Endothelial cell of hepatic sinusoid (primary cell): Measurements from ENCODE around the gene SETBP1.

Experiments used
- in situ Hi-C: cut with HindIII; loops from 2 replicates; pipeline ENCODE4 v1.10.0; 2017; ENCODE audit warnings: low sequenced_read_pairs

Gene SETBP1

DNA sequence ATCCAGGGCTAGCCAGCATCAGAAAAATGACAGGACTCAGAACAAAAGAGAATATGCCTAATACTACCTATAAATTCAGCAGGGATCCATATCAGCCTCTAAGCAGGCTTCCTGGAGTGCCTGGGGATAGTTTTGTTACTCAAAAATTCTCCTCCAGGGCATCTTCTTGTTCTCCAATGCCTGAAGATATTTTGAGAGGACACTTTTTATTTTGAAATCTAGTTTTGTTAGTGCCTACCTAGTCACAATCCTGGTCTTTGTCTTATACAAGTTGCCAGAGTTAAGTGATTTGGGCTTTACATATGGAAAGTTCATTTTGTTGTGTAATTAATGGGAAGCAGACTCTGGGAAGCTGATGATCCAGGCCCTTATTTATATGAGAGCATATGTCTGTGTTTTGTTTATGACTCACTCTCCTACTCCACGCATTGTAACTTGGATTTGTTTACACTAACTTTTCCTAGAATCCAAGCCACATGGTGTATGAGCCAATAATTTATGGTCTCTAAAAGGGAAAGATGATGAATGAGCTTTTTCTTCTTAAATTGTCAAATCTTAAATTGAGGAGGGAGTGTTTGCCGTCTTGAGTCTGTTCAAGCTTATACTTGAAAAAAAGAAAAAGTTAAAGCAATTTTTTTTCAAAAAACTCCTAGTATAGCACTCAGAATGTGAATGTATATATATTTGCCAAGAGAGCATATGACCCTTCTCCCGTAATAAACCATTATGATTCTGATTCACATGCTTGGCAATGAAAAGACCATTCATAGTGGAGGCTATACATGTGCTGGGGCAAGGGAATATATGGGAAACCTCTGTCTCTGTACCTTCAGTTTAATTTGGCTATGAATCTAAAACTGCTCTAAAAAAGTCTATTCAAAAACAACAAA lies 370.3 kb downstream of the SETBP1 start:
- in situ Hi-C loops: no loop called here

DNA sequence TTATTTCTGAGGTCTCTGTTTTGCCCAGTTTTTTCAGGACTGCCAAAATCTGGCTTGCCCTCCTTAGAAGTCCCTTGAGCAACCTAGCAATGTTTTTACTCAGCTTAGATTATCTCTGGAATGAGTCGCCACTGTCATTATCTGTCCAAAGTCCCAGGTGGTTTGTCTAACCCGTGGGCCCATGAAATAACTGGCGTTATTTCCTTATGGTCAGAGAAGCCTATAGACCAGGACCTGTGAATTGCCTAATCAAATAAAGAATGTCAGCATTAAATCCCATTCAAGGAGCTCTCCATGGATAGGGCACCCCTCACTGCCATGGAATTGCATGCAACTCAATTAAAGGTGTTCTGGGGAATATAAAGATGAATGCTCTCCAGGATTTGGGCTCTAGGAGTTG lies 373.9 kb downstream of the SETBP1 start:
- in situ Hi-C loops: no loop called here

DNA sequence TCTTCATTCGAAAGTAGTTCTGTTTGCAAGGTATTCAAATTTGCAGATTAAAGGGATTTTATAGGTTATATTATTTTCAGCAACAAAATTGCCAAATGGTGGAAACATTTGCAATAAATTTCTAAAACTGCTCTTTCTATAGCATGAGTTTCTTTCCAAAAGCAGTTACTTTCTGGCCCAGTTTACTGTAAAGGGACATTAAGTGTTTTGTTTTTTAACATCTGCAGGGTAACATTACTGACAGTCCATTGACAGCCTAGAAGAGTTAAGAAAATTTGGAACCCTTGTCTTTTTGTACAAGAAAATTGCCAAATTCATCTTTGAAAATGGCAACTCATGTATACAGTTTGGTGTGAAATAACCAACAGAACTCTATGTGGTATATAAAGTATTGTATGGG lies 375.1 kb downstream of the SETBP1 start:
- in situ Hi-C loops: no loop called here

DNA sequence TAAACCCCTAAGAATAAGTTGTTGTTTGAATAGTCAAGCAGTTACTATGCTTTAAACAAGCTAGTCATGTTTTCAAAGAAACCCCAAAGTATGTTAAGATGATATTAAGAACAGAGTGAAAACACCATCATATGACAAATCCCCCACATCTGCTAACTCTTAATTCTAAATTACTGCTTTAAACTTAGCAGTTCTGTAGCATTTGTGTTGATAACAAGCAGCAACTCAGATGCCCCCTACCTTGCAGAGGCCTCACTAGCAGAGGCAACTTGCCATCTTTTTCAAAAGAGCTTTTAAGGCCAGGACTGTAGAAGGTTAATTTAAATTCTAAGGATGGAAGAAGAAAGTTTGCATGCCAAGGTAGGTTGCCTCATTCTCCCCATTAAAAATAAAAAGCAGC lies 376.2 kb downstream of the SETBP1 start:
- in situ Hi-C loops: no loop called here

DNA sequence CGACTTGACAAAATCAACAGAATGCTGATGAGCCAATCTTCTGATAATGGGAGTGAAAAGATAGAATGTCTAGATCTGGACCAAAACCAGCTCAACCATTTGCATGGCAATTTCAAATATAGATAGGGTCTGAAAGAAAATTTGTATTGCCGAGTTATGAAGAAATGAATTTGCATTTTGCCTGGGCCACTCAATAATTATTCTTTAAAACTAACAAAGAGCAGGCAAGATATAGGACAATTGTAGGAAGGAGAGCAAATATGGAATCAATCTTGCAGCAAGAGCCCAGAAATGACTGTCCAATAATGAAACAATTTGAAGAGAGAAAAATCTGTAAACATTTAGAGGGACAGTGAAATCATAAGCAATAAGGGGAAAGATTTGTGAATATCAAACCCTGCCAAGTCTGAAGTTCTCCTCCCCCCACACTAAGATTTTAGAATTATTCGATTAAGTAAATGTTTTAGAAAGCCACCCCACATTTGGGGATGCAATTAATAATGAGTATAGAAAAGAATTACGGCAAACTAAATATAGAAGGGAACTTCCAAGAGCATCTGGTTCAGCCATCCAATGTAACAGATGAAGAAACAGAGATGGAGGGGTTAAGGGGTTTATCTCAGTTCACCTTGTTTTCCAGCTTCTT lies 377.4 kb downstream of the SETBP1 start:
- in situ Hi-C loops: no loop called here

DNA sequence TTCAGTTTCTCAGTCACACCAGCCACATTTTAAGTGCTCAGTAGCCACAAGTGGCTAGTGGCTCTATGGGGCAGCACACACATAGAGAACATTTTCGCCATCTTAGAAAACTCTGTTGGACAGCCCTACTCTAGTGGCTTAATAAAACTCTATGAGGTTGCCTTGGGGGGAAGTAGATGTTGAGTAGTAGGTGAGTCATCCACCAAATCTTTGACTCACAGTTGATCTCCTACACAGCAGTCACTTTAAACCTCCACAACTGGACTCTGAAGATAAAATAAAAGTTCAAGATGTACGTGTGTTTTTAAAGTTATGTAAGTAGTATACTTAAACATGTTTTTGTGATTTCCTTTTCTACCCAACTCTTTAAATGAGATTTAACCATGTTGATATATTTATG lies 379.0 kb downstream of the SETBP1 start:
- in situ Hi-C loops: loop anchor here (5.0 kb wide), 1 partner anchor 37 kb away; no protein-coding TSS in a partner anchor

DNA sequence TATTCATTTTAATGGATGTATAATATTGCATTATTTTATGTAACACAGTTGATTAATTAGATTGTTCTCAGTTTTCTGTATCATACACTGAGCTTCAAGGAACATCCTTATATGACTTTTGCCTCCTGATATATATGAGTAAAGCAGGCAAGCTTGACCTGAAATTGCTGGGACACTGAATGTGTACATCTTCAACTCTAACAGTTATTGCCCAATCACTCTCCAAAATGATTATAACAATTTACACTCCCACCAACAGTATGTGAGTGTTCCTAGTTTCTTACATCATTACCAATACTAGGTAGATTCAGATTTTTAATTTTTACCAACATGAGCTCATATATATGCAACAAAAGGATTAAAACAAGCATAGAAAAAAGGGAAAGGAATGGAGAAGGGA lies 379.4 kb downstream of the SETBP1 start:
- in situ Hi-C loops: loop anchor here (5.0 kb wide), 1 partner anchor 38 kb away; no protein-coding TSS in a partner anchor

DNA sequence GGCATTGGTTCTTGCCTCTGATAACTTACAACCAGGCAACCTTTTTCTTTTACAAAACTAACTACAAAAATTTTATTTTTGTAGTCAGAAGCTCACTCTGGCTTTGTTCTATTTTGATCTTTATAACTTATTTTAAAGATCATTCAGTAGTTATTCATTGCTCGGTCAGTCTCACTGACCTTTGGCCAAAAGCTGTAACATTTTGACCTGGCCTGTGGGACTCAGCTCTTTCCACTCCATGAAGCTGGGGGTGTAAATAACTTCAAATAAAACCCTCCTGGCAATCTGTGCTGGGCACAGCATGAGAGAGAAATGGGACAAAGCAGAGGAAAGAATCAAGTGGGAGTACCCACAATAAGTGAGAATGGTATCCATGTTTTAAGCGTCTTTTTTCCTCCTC lies 380.7 kb downstream of the SETBP1 start:
- in situ Hi-C loops: loop anchor here (5.0 kb wide), 1 partner anchor 39 kb away; no protein-coding TSS in a partner anchor

DNA sequence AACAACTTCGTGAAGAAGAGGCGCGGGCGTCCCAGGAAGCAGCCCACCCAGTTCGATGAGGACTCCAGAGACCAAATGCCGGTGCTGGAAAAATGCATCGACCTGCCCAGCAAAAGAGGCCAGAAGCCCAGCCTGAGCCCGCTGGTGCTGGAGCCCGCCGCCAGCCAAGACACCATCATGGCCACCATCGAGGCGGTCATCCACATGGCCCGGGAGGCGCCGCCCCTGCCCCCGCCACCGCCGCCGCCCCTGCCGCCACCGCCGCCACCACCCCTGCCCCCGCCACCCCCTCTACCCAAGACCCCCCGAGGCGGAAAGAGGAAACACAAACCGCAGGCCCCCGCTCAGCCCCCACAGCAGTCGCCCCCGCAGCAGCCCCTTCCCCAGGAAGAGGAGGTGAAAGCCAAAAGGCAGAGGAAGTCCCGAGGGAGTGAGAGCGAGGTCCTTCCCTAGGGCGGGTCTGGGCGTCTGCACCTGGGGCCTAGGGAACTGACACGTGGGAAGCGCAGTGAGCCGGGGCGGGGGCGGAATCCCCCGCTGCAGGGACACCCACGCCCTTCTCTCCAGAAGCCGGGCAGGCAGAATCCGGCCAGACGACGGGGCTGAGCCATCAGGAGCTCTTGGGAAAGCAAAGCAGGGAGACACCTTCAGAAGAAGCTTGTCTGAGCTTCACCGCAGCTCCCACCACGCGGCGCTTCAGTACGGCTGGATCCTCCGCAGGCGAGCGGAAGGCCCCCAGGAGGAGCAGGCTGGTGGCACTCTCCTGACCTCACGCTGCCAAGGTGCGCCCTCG lies 382.8 kb downstream of the SETBP1 start:
- in situ Hi-C loops: loop anchor here (5.0 kb wide), 1 partner anchor 41 kb away; no protein-coding TSS in a partner anchor

DNA sequence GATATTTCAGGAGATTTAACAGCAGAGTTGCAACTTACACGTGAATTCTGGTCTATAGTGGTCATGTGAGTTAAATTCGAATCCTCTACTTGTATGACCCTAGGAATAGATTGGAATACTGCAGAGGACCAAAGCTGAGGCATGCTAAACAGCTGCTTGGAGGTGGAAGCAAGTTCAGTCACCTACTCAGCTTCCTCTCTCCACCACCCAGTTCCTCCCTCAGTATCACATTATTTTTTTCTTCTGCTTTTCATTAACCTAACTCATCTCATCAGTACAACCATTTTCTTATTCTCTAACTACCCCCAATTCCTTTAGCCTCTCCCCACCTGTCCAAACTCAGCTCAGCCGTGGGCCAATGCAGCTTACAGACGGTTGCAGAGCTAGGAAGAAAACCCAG lies 385.5 kb downstream of the SETBP1 start:
- in situ Hi-C loops: no loop called here

DNA sequence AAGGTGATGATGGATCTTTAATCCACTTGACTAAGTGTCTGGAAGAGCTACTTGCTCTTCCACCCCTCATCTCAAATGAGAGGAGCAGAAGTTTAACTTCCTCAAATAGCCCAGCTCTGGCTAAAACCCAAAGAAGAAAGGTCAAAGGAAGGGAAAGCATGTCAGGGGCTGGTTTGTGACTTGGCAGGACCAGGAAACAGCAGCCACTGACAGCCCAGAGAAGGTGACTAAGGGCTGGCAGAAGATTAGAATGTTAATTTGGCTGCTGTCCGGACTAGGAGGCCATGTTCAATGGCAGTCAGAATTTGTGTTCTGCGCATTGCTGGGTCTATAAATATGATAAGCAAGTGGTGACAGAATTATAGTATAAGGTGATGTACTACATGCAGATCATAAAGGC lies 386.2 kb downstream of the SETBP1 start:
- in situ Hi-C loops: no loop called here

DNA sequence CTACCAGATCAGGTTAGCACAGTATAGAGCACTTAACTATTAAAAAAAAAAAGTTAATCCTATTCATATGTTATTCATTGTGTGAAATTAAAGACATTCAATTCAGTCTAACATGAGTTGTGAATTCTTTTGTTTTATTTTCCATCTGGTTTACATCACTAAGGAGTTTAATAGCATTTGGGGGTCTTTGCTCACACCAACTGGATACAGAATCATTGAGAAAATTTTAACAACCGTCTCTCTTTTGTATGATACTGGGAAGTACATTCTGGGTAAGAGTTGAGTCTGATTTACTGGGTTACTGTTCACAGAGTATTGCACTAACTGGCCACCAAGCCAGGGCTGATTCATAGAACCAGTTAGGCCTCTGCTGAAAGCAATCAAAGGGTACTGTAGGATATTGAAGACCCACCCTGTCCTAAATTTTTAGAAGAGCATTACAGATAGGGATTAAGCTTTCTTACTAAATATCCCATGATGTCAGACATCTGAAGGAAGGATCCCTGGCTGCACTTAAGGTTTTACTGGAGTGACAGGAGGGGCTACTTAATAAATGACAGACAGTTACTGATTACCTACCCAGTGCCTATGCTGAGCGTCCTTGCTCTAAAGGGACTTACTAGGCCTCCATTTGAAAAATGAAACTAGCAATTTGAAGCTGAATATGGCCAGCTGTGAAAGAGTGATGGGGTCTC lies 387.9 kb downstream of the SETBP1 start:
- in situ Hi-C loops: no loop called here

DNA sequence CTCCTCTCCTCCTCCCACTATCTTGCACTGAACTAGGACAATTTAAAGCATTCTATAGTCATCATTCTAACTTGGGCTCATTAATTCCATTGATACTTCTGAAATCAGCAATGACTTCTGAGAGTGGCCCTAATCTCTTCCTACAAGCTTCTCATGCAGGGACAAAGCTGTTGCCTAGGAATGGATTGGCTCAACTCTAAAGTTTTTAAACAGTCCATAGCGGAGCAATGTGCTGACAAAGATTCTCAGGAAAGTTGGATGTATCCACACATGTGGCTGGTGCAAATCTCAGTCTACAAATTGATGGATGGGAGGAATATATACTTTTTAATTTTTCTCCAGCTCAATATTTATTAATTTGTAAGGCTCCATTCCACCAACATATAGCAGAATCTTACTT lies 388.9 kb downstream of the SETBP1 start:
- in situ Hi-C loops: no loop called here

DNA sequence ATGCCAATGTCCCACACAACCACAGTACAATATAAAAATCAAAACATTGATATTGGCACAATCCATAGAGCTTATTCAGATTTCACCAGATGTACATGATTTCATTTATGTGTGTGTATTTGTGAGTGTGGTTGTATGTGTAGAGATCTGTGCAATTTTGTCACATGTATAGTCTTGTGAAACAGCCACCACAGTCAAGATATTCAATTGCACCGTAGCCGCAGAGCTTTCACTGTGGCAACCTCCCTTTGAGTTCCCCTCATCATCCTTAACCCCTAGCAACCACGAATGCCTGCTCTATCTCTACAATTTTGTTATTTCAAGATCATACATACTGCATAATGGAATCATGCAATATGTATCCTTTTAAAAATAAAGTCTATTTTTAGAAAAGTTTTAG lies 391.3 kb downstream of the SETBP1 start:
- in situ Hi-C loops: no loop called here

DNA sequence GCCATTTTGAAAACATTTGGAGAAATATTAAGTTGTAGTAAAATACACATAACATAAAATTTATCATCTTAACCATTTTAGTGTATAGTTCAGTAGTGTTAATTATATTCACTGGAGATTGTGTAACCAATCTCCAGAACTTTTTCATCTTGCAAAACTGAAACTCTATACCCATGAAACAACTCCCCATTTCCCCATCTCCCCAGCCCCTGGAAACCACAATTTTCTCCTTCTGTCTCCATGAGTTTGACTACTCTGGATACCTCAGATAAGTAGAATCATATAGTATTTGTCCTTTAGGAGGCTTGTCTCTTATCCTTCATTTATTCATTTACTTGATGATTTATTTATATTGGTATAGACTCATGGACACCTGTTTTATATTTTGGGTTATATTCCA lies 392.9 kb downstream of the SETBP1 start:
- in situ Hi-C loops: no loop called here

DNA sequence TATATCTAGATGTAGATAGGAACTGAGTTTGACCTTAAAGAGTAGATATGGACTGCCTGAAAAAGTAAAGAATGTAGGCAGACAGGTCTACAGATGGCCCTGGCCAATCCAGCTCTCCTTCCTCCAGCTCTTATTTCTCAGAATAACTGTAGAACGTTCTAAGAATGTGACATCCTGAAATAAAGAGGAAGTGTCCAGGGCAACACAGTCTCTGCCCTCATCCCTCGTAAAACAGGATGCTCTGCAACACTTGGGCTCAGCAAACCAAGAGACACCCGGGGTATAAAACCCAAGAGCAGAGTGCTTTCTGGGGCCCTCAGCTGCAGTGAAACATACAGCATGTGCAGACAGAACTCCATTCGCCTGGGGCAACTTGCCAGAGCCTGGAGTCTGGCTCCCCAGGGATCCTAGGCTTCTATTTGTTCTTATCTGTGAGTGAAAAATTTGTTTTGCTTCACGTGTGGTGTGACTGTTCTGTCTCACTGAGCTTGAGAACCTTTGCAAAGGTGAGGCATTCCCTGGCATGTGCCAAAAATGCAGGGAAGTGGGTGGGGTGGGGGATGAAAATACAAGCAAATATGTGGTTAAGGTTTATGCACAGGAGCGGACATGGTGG lies 401.0 kb downstream of the SETBP1 start:
- in situ Hi-C loops: no loop called here

DNA sequence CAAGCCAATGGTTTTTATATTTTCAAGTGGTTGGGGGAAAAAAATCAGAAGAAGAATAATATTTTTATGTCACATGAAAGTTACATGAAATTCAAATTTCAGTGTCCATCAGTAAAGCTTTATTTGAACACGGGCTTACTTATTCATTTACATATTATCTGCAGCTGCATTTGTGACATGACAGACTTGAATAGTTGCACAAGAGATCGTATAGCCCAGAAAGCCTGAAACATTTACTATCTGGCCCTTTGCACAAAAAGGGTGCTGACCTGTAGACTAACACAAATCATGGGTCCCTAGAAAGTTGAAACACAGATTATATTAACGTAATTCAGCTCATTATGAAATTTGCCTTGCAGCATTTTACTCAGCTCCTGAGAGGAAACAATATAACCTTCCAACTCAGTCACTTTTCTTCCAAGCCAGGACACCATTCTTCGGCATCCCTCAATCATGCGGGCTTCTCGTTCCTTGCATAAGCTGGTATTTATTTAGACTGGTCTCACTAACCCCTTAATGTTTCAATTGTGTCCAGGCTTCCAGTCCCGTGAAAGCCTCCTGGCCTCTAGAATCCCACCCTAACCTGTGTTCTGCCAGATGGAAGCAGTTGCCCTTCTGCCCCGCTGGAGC lies 402.7 kb downstream of the SETBP1 start:
- in situ Hi-C loops: no loop called here

DNA sequence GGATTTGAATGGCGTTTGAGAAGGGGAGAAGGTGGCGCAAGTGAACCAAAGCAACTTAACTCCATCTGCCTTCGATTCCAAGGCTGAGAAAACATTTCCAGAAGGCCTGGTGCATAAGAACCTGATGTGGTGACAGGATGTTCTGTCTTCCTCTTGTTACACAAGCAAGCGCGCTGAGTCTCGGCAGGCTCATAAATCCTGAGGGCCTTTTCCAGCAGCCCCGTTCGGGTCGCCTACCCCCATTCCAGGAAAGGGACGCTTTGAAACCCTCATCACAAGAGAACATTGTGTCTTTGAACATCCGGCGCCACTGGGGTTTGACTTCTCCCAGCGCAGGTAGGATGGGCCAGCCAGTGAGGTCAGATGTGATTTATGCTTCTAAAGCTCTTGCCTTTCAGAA lies 403.5 kb downstream of the SETBP1 start:
- in situ Hi-C loops: no loop called here

DNA sequence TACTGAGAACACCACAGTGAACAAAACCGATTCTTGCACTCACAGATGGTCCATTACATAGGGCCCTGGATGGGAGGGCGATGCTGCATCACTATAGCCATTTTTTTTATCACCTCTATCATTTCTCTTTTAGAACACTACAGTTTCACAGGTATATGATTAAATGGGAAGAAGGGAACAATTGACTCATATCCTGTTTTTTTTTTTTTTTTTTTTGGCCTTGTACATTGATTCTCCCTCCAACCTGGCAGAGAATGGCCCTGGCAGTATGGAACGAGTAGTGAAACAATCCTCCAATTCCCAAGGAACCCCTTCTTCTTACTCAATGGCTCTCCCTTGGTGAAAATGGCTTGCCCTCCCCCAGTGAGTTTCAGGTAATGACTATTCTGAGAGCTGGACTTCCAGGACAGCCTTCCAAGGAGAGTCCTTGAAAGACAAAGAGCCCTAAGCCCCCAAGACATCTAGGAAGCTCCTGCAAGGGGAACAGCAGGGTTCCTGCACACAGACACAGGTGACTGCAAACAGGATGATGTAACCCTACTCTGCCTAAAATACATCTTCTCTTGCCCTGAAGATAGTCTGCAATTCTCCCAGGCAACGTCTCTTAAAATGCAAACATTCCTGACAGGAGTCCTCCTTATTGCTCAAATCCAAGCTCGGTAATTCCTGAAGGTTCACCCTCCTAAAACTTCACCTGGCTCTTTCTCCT lies 405.4 kb downstream of the SETBP1 start:
- in situ Hi-C loops: no loop called here
